HepG2 (cell line): ENCODE measurements around the gene ARFGEF2. TPM values are rescaled to one million over a fixed set of nuclear protein-coding genes. Genes with fewer than 3 reads are reported as not detected.
A peak's percentile ranks its signal among the peaks of the same experiment; 100 is the strongest.

ENCODE experiments used
- ATAC-seq: fragments of 200-7000 bp; cut with Tn5 transposase; 3 replicates; pipeline ENCODE4 v1.9.1; 2020; ENCODE audit warnings: mild to moderate bottlenecking, moderate library complexity
- BruUV-seq: library from RNA; stranded (reverse); fragments of 400-500 nt; replicated peaks from 2 replicates; lab custom pipeline; 2021; lab: Mats Ljungman, UMichigan
- CTCF ChIA-PET: fragments of 300-600 bp; formaldehyde crosslinking; extraction: SDS; loops from one replicate; lab custom pipeline; 2021; ENCODE audit warnings: low total read pairs, inconsistent platforms, low intra/inter-chr PET ratio; lab: Yijun Ruan, JAX
- POLR2A ChIA-PET: fragments of 350-600 bp; sonication (Branson Sonifier 250); formaldehyde crosslinking; loops from one replicate; lab custom pipeline; 2020; ENCODE audit warnings: antibody characterized with exemption, inconsistent platforms; lab: Yijun Ruan, JAX
- DNase-seq: peaks from one replicate; pipeline ENCODE4 v3.0.0-alpha.2; 2015; ENCODE audit warnings: low spot score
- FAIRE-seq: peaks from 3 replicates; lab custom pipeline; 2011; peaks lifted over from hg19 to GRCh38; lab: Jason Lieb, UNC
- H2AFZ ChIP-seq: one replicate; pipeline ENCODE4 v1.6.1; 2011; ENCODE audit warnings: low read length, inconsistent platforms
- H3K27ac ChIP-seq: fragments of 300-600 bp; 3 replicates; pipeline ENCODE4 v1.8.0; 2011; ENCODE audit warnings: mixed run types, mild to moderate bottlenecking, mixed read lengths, low read length, inconsistent platforms; ENCODE audit not compliant: insufficient read depth; ENCODE audit errors: extremely low read length
- H3K27me3 ChIP-seq, 2 experiments: fragments of 200-600 bp in 1 of 2; 2 replicates in 1 of 2; 3 replicates in 1 of 2; pipeline versions ENCODE4 v1.6.0 to v1.8.0; 2011; ENCODE audit warnings: low read length in 2 of 2, mild to moderate bottlenecking in 2 of 2, moderate library complexity in 2 of 2, inconsistent platforms in 1 of 2; ENCODE audit not compliant: insufficient read depth in 2 of 2, control insufficient read depth in 1 of 2
- H3K36me3 ChIP-seq, 2 experiments: fragments of 200-600 bp in 1 of 2; replicated peaks in 1 of 2; 2 replicates in 1 of 2; 3 replicates in 1 of 2; pipeline versions ENCODE4 v1.5.1 to v1.8.0; 2011; ENCODE audit warnings: low read length in 2 of 2, inconsistent platforms in 1 of 2; ENCODE audit not compliant: insufficient read depth in 2 of 2, control insufficient read depth in 1 of 2
- H3K4me1 ChIP-seq: 2 replicates; pipeline ENCODE4 v1.5.1; 2012; ENCODE audit warnings: low read length, inconsistent platforms; ENCODE audit not compliant: insufficient read depth
- H3K4me2 ChIP-seq: 2 replicates; pipeline ENCODE4 v1.6.0; 2011; ENCODE audit warnings: low read depth, low read length, inconsistent platforms
- H3K4me3 ChIP-seq, 3 experiments: fragments of 200-600 bp in 1 of 3; sonication (generic), shearing (Covaris generic) in 1 of 3; replicated peaks in 1 of 3; 2 replicates each; pipeline ENCODE4 v1.5.1; 2011 to 2016; ENCODE audit warnings: low read length in 3 of 3, inconsistent platforms in 2 of 3, low read depth in 2 of 3, mild to moderate bottlenecking in 2 of 3, control low read depth in 1 of 3, mixed read lengths in 1 of 3; ENCODE audit not compliant: insufficient read depth in 1 of 3
- H3K79me2 ChIP-seq: one replicate; pipeline ENCODE4 v1.6.1; 2011; ENCODE audit warnings: low read length, inconsistent platforms; ENCODE audit not compliant: insufficient read depth
- H3K9ac ChIP-seq: 2 replicates; pipeline ENCODE4 v1.6.0; 2011; ENCODE audit warnings: mild to moderate bottlenecking, low read depth, low read length, inconsistent platforms; ENCODE audit not compliant: insufficient read depth
- H3K9me3 ChIP-seq: 2 replicates; pipeline ENCODE4 v1.5.1; 2012; ENCODE audit warnings: mild to moderate bottlenecking, low read length
- H4K20me1 ChIP-seq: 2 replicates; pipeline ENCODE4 v1.6.0; 2011; ENCODE audit warnings: inconsistent platforms, mild to moderate bottlenecking, low read length, moderate library complexity; ENCODE audit not compliant: insufficient read depth
- ARNT2 ChIP-seq: sonication (generic); formaldehyde crosslinking; IDR thresholded peaks from 2 replicates; pipeline ENCODE4 v1.8.0; 2022; ENCODE audit warnings: mild to moderate bottlenecking, low read depth, missing genetic modification reagents, moderate library complexity
- FOSL2 ChIP-seq: sonication (generic); formaldehyde crosslinking; IDR thresholded peaks from 2 replicates; pipeline ENCODE4 v1.4.0; 2020; ENCODE audit warnings: missing genetic modification reagents
- FOXM1 ChIP-seq: sonication (generic); formaldehyde crosslinking; IDR thresholded peaks from 2 replicates; pipeline ENCODE4 v1.5.0; 2020; ENCODE audit warnings: missing genetic modification reagents
- RCOR2 ChIP-seq: IDR thresholded peaks from 2 replicates; pipeline ENCODE4 v1.6.1; 2016; ENCODE audit warnings: missing biosample characterization, missing genetic modification reagents
- SIN3B ChIP-seq: fragments of 150-350 bp; IDR thresholded peaks from 2 replicates; pipeline ENCODE4 v1.6.1; 2014; ENCODE audit warnings: low read length
- XRCC5 ChIP-seq: fragments of 200-400 bp; formaldehyde crosslinking; optimal IDR thresholded peaks from 2 replicates; pipeline ENCODE3; 2017; ENCODE audit warnings: mild to moderate bottlenecking, low read length
- WGBS: methylation state at CpG from one replicate; pipeline ENCODE4 v1.1.6; 2017; ENCODE audit warnings: low lambda C conversion rate; 5-methylcytosine and 5-hydroxymethylcytosine counted together
- in situ Hi-C: cut with HindIII; loops from 2 replicates; pipeline ENCODE4 v1.10.0; 2017; ENCODE audit warnings: low pct_unique_long_range_greater_than_20kb; ENCODE audit not compliant: extremely low pct_ligation_motif_present
- intact Hi-C: fragments of 100-400 bp; cut with micrococcal nuclease; formaldehyde crosslinking; loops from one replicate; pipeline ENCODE4 v1.10.0; 2022; ENCODE audit not compliant: unreplicated experiment
- polyA plus RNA-seq, 8 experiments: library from polyadenylated mRNA; depleted of rRNA in 3 of 8; stranded (reverse) in 7 of 8; unstranded in 1 of 8; fragments of >200 nt; fragmentation: Illumina TruSeq in 4 of 8; extraction: Trizol in 4 of 8; gene quantifications; 2 replicates each; pipeline versions ENCODE4 v1.2.1 to v1.2.3, GENCODE V29; 2011 to 2016; ENCODE audit warnings: low read depth in 4 of 8, missing spikeins in 1 of 8, mixed read lengths in 1 of 8; ENCODE audit not compliant: insufficient read depth in 1 of 8
- total RNA-seq, 5 experiments: library from RNA; depleted of rRNA; stranded (reverse); fragments of >200 nt; fragmentation: Illumina TruSeq; extraction: Trizol; gene quantifications; 2 replicates each; pipeline ENCODE4 v1.2.3, GENCODE V29; 2016; ENCODE audit warnings: low read depth in 1 of 5
- TF ChIP-seq, protein P1 (sequence below): sonication (generic); formaldehyde crosslinking; IDR thresholded peaks from 2 replicates; pipeline ENCODE4 v1.8.1; 2022; ENCODE audit warnings: mild to moderate bottlenecking, missing genetic modification reagents
- TF ChIP-seq, protein P2 (sequence below): sonication (generic); formaldehyde crosslinking; IDR thresholded peaks from 2 replicates; pipeline ENCODE4 v1.8.0; 2022; ENCODE audit warnings: mild to moderate bottlenecking, missing genetic modification reagents, moderate library complexity

The ARFGEF2 gene
- total and polyA plus RNA-seq, 2 of the 13 experiments (the other 11 are each of a cell fraction or from before 2014, with no cell fraction given): 44.0 to 60.8 TPM

DNA sequence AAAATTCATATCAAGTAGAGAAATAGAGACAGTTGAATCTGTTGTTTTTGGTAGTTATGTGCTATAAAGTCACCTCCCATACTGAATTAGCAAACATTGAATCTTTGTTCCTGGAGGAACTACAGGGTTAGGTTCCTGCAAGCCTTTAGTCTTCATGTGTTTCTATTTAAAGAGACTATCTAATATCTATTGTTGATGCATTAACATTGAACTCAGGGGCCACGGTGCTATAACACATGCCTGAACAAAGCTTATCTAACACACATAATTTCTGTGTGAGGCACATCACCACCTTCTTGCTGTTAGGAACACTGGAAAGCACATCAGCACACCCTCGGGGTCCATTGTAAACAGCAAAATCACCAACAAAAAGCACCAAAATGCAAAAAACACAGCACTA lies 21.2 kb downstream of the ARFGEF2 start:
- peaks cover 33% of the 10 kb centered on the region for H4K20me1 ChIP-seq
- H3K36me3 ChIP-seq: peaks cover 35 to 63% of the 10 kb centered on the region in 2 experiments
- TF ChIP-seq ARNT2 (CRISPR knock-in tag) (no peak), RCOR2 (CRISPR knock-in tag) (no peak), FOSL2 (CRISPR knock-in tag) (no peak), SIN3B (no peak), FOXM1 (CRISPR knock-in tag) (no peak), XRCC5 (no peak)
- TF ChIP-seq, protein P1, sequence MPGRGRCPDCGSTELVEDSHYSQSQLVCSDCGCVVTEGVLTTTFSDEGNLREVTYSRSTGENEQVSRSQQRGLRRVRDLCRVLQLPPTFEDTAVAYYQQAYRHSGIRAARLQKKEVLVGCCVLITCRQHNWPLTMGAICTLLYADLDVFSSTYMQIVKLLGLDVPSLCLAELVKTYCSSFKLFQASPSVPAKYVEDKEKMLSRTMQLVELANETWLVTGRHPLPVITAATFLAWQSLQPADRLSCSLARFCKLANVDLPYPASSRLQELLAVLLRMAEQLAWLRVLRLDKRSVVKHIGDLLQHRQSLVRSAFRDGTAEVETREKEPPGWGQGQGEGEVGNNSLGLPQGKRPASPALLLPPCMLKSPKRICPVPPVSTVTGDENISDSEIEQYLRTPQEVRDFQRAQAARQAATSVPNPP (CRISPR knock-in tag): no peak
- TF ChIP-seq, protein P2, sequence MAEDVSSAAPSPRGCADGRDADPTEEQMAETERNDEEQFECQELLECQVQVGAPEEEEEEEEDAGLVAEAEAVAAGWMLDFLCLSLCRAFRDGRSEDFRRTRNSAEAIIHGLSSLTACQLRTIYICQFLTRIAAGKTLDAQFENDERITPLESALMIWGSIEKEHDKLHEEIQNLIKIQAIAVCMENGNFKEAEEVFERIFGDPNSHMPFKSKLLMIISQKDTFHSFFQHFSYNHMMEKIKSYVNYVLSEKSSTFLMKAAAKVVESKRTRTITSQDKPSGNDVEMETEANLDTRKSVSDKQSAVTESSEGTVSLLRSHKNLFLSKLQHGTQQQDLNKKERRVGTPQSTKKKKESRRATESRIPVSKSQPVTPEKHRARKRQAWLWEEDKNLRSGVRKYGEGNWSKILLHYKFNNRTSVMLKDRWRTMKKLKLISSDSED: no peak
- no peak overlapping the region for H3K9ac ChIP-seq
- TSS peak; percentile 7 for BruUV-seq
- no peak overlapping the region for H2AFZ ChIP-seq
- 90% methylated on average over 2 of the region's 2 CpGs for WGBS
- in situ Hi-C loops: no loop called here
- ATAC-seq: no peak
- ChIA-PET POLR2A (no interaction called here), CTCF (no interaction called here)
- H3K4me3 ChIP-seq: no peak overlapping the region
- no peak for DNase-seq
- peaks cover 17% of the 10 kb centered on the region for H3K4me1 ChIP-seq
- peaks cover 46% of the 10 kb centered on the region for H3K79me2 ChIP-seq
- no peak overlapping the region for H3K4me2 ChIP-seq
- H3K27me3 ChIP-seq: no peaks in the 10 kb centered on the region
- FAIRE-seq: no peak
- no peaks in the 10 kb centered on the region for H3K9me3 ChIP-seq
- no peak overlapping the region for H3K27ac ChIP-seq
- intact Hi-C loops: no loop called here
